Stimulated activated CD4-positive, alpha-beta T cell treated with anti-CD3 and anti-CD28 coated beads, Interleukin-12 subunit alpha, Interleukin-12 subunit beta, amount 100 ng/mL, for 48 hours (primary cell): ENCODE results near the gene ATXN7.

ENCODE experiments used
- DNase-seq, 3 donors: peaks; one replicate each; pipeline ENCODE4 v3.0.0-alpha.2; 2020; ENCODE audit warnings: low read depth in 2 of 3, low spot score in 1 of 3

ATXN7 gene

GRCh38 chr3:63863150-63864007 is at the start of gene ATXN7, which contains the start of gene THOC7:
ATXN7 (plus strand) TSS chr3:63863867; CDS start chr3:63912599, 48,732 bp downstream.
THOC7 (minus strand) TSS chr3:63863805; CDS start chr3:63863790, 15 bp downstream.
- peak; percentile 38 to 59 (median 42) for DNase-seq

GRCh38 chr3:63814237-63814636 is 49.4 kb upstream of the ATXN7 start:
- no peak for DNase-seq

- DNase-seq = no peak
These were observed 46.4 kb upstream of the ATXN7 start for GRCh38 chr3:63817225-63817624.

- DNase-seq = peak; percentile 20 to 64 (median 39)
These were observed 45.2 kb upstream of the ATXN7 start for GRCh38 chr3:63818282-63819150.

GRCh38 chr3:63819151-63819398 is 44.6 kb upstream of the ATXN7 start, which contains the start of gene C3orf49:
C3orf49 (plus strand) TSS chr3:63819299; CDS start chr3:63819472, 173 bp downstream.
- no peak for DNase-seq

GRCh38 chr3:63824309-63824708 is 39.4 kb upstream of the ATXN7 start:
- no peak for DNase-seq

GRCh38 chr3:63830526-63830925 is 33.1 kb upstream of the ATXN7 start:
- no peak for DNase-seq

GRCh38 chr3:63832395-63832794 is 31.3 kb upstream of the ATXN7 start:
- DNase-seq = no peak

GRCh38 chr3:63841704-63842103 is 22.0 kb upstream of the ATXN7 start:
- no peak for DNase-seq

- no peak for DNase-seq
These were observed 21.5 kb upstream of the ATXN7 start for GRCh38 chr3:63842127-63842526.

GRCh38 chr3:63845215-63845614 is 18.5 kb upstream of the ATXN7 start:
- no peak for DNase-seq

GRCh38 chr3:63847718-63848450 is 15.8 kb upstream of the ATXN7 start:
- DNase-seq = no peak

- no peak for DNase-seq
These were observed 14.5 kb upstream of the ATXN7 start for GRCh38 chr3:63849175-63849574.

GRCh38 chr3:63851287-63851686 is 12.4 kb upstream of the ATXN7 start:
- DNase-seq = no peak

- no peak for DNase-seq
These were observed 10.6 kb upstream of the ATXN7 start for GRCh38 chr3:63853106-63853505.

GRCh38 chr3:63855333-63855940 is 8.2 kb upstream of the ATXN7 start:
- no peak for DNase-seq

- no peak for DNase-seq
These were observed 6.4 kb upstream of the ATXN7 start for GRCh38 chr3:63857311-63857710.

GRCh38 chr3:63860776-63861175 is 2.9 kb upstream of the ATXN7 start:
- no peak for DNase-seq

GRCh38 chr3:63861306-63861705 is 2.4 kb upstream of the ATXN7 start:
- no peak for DNase-seq

GRCh38 chr3:63862804-63863149 is 890 bp upstream of the ATXN7 start:
- DNase-seq = no peak
